ENCODE data around the gene GOLGA3. TPM values are rescaled to one million over a fixed set of nuclear protein-coding genes. Genes with fewer than 3 reads are reported as not detected.
A peak's percentile ranks its signal among the peaks of the same experiment; 100 is the strongest.
"Not testable (repeated sequence)": the region's sequence is repeated elsewhere in the genome, so short reads cannot be mapped to it uniquely, and the experiment has no call there.

The GOLGA3 gene
- total RNA-seq, 1 donor from 2014 or later: 62.0 TPM

DNA sequence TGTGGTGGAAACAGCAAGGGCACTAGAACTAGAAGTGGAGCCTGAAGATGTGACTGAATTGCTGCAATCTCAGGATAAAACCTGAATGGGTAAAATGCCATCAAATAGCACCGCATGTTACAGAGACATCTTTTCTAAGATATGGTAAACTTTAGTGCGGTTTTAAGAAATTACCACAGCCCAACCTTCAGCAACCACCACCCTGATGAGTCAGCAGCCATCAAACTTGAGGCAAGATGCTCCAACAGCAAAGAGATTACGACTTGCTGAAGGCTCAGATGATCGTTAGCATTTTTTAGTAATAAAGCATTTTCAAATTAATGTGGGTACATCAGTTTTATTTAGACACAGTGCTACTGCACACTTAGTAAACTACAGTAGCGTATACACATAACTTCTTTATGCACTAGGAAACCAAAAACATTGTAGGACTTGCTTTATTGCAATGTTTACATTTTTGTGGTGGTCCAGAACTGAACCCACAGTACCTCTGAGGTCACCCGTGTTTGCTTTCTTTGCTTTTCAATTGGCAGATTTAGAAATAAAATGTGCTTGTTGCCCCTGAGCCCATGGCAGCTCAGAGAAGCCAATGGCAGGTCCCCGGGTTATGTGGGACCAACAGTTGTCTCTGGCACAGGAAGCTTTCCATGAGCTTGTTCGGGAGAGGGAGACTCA lies 15.9 kb downstream of the GOLGA3 start:
- Mint-ChIP-seq H3K9me3 (peaks cover 4% of the 10 kb centered on the region), H3K4me3 (no peak overlapping the region), H3K27ac (no peak overlapping the region), H3K4me1 (ENCODE audit: unreplicated experiment) (no peaks in the 10 kb centered on the region), H3K27me3 (no peaks in the 10 kb centered on the region), H3K36me3 (peaks cover 30% of the 10 kb centered on the region)
- TF ChIP-seq, protein P1, sequence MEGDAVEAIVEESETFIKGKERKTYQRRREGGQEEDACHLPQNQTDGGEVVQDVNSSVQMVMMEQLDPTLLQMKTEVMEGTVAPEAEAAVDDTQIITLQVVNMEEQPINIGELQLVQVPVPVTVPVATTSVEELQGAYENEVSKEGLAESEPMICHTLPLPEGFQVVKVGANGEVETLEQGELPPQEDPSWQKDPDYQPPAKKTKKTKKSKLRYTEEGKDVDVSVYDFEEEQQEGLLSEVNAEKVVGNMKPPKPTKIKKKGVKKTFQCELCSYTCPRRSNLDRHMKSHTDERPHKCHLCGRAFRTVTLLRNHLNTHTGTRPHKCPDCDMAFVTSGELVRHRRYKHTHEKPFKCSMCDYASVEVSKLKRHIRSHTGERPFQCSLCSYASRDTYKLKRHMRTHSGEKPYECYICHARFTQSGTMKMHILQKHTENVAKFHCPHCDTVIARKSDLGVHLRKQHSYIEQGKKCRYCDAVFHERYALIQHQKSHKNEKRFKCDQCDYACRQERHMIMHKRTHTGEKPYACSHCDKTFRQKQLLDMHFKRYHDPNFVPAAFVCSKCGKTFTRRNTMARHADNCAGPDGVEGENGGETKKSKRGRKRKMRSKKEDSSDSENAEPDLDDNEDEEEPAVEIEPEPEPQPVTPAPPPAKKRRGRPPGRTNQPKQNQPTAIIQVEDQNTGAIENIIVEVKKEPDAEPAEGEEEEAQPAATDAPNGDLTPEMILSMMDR (conservative IDR thresholded peaks at IDR 0.05): no peak
- DNase-seq (ENCODE audit: extremely low spot score, unreplicated experiment): no peak

DNA sequence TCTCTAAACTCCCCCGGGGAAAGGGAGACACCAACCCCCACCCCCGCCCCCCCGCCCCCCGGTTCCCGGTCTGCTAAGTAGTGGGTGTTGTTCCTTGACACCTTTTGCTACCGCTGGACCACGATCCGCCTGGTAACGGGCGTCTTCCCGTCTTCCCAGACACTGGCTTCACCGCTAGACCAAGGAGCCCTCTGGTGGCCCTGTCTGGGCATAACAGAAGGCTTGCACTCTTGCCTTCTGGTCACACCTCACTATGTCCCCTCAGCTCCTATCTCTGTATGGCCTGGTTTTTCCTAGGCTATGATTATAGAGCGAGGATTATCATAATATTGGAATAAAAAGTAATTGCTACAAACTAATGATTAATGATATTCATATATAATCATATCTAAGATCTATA lies 19.3 kb downstream of the GOLGA3 start:
- H3K27me3 Mint-ChIP-seq; H3K9me3 Mint-ChIP-seq; DNase-seq (ENCODE audit: extremely low spot score, unreplicated experiment); H3K4me3 Mint-ChIP-seq; H3K4me1 Mint-ChIP-seq (ENCODE audit: unreplicated experiment); H3K27ac Mint-ChIP-seq: not testable (repeated sequence)
- TF ChIP-seq, protein P1 (conservative IDR thresholded peaks at IDR 0.05): peak; percentile 65
- H3K36me3 Mint-ChIP-seq: peaks cover 28% of the 10 kb centered on the region

DNA sequence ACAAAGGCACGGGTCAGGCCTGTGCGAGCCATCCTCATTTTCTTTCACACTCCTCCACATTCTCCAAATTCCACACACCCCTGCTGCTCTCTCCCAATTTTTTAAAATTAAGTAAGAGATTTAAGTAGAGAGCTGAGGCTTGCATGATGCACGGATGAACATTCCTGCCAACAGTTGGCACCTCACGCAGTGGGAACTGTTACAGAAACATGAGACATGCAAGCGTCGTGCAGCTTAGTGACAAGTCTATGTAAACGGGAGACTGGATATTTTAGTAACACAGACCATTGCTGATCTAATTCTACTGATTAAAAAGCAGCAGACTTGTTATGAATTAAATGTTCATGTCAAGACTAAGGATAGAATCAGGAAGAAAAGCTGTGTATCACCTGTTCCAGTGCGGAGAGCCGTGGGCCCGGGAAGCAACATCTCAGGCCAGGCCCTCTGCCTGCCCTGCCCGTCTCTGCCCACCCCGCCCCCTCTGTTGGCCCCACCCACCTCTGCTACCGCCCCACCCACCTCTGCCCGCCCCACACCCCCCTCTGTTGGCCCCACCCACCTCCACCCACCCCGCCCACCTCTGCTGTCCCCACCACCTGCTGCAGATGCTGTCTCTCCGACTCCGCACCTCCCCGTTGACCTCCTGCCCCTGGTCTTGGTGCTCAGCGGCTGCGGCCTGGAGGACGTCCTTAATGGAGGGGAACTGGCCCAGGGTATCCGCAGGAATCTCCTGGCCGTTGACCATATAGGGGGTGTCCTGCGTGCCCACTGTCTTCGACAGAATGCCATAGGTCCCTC lies 21.2 kb downstream of the GOLGA3 start:
- no peak for DNase-seq (ENCODE audit: extremely low spot score, unreplicated experiment)
- Mint-ChIP-seq H3K4me3 (no peak overlapping the region), H3K27ac (no peak overlapping the region), H3K9me3 (peaks cover 4% of the 10 kb centered on the region), H3K36me3 (peaks cover 25% of the 10 kb centered on the region), H3K4me1 (ENCODE audit: unreplicated experiment) (no peaks in the 10 kb centered on the region), H3K27me3 (no peaks in the 10 kb centered on the region)
- TF ChIP-seq, protein P1 (conservative IDR thresholded peaks at IDR 0.05): no peak

DNA sequence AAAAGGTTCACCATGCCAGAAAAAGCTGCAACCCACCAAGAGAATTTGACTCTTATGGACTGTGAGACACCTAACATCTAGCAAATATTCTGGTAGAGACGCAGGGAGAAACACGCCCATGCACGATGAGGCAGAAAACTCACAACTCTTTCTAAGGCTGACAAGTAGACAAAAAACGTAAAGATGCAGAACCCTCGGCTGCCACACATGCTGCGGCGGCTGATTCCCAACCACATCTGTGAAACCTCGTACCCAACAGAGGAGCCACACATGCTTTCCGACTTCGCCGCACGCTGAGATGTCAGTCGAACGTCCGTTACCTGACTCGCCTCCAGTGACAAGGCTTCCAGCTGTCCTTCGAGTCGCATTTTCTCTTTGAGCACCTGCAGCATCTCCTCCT lies 21.8 kb downstream of the GOLGA3 start:
- TF ChIP-seq, protein P1 (conservative IDR thresholded peaks at IDR 0.05): no peak
- DNase-seq (ENCODE audit: extremely low spot score, unreplicated experiment): no peak
- Mint-ChIP-seq H3K4me1 (ENCODE audit: unreplicated experiment) (no peaks in the 10 kb centered on the region), H3K4me3 (no peak overlapping the region), H3K9me3 (peaks cover 4% of the 10 kb centered on the region), H3K27ac (no peak overlapping the region), H3K27me3 (no peaks in the 10 kb centered on the region), H3K36me3 (peaks cover 20% of the 10 kb centered on the region)

DNA sequence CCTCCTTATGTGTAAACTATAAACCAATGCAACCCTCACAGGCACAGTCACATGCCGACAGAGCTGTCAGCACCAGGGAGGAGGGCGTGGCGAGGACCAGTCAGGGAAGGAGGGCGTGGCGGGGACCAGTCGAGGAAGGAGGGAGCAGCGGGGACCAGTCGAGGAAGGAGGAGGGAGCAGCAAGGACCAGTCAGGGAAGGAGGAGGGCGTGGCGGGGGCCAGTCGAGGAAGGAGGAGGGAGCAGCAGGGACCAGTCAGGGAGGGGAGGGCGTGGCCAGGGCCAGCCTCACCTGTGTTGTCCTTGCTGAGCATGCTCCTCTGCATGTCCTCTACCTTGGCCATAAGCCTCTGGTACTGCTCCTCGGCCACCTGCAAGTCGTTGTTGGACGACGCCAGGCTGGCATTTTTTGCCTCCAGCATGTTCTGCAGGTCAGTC lies 24.2 kb downstream of the GOLGA3 start:
- TF ChIP-seq, protein P1 (conservative IDR thresholded peaks at IDR 0.05): no peak
- DNase-seq (ENCODE audit: extremely low spot score, unreplicated experiment): no peak
- Mint-ChIP-seq H3K9me3 (no peaks in the 10 kb centered on the region), H3K36me3 (peaks cover 17% of the 10 kb centered on the region), H3K27me3 (no peaks in the 10 kb centered on the region), H3K4me1 (ENCODE audit: unreplicated experiment) (no peaks in the 10 kb centered on the region), H3K27ac (no peak overlapping the region), H3K4me3 (no peak overlapping the region)
